Measurements from ENCODE around the gene RUSF1.

DNA sequence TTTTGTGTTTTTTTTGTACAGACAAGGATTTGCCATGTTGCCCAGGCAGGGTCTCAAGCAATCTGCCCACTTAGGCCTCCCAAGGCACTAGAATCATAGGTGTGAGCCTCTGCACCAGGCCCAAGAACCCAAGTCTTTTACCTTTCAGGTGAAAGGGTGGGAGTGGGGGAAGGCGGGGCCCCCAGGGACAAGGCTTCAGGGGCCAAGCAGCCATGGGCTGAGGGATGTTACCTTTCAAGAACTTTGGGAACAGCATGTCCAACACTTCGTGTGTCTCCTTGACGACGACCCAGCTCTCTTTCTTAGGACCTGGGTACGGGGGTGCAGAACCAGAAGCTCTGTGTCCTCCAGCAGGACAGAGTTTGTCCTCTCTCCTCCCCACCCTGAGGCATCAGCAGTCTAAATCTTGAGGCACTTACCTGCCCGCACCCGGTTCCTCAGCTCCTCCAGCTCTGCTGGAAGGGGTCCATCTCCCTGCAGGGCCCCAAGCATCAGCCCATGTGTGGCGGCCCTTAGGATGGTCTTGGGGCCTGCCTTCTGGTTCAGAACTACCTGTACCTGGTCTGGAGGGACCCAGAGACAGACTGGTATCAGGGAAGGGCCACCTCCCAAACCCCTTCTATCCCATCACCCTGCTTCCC, 16.3 kb downstream of the RUSF1 start:
- TF ChIP-seq, protein P1, sequence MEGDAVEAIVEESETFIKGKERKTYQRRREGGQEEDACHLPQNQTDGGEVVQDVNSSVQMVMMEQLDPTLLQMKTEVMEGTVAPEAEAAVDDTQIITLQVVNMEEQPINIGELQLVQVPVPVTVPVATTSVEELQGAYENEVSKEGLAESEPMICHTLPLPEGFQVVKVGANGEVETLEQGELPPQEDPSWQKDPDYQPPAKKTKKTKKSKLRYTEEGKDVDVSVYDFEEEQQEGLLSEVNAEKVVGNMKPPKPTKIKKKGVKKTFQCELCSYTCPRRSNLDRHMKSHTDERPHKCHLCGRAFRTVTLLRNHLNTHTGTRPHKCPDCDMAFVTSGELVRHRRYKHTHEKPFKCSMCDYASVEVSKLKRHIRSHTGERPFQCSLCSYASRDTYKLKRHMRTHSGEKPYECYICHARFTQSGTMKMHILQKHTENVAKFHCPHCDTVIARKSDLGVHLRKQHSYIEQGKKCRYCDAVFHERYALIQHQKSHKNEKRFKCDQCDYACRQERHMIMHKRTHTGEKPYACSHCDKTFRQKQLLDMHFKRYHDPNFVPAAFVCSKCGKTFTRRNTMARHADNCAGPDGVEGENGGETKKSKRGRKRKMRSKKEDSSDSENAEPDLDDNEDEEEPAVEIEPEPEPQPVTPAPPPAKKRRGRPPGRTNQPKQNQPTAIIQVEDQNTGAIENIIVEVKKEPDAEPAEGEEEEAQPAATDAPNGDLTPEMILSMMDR (IDR thresholded peaks at IDR 0.05; ENCODE audit: borderline replicate concordance, extremely low read depth, low read length, poor library complexity, severe bottlenecking): no peak
- TF ChIP-seq EZH2 (IDR thresholded peaks at IDR 0.05; ENCODE audit: borderline replicate concordance, low read depth, low read length, severe bottlenecking): no peak

All from DND-41 (cell line).